HL-60/S4 treated with phorbol 12-myristate 13-acetate at 8.2 ng/mL for 4 days and 3 days (cell line): ENCODE results near the gene CELSR3.

Experiments
- in situ Hi-C: fragments of 300-500 bp; cut with MboI; formaldehyde crosslinking; loops from 2 replicates; pipeline ENCODE4 v1.15.0; 2022; ENCODE audit warnings: low sequenced_read_pairs

Gene CELSR3

DNA sequence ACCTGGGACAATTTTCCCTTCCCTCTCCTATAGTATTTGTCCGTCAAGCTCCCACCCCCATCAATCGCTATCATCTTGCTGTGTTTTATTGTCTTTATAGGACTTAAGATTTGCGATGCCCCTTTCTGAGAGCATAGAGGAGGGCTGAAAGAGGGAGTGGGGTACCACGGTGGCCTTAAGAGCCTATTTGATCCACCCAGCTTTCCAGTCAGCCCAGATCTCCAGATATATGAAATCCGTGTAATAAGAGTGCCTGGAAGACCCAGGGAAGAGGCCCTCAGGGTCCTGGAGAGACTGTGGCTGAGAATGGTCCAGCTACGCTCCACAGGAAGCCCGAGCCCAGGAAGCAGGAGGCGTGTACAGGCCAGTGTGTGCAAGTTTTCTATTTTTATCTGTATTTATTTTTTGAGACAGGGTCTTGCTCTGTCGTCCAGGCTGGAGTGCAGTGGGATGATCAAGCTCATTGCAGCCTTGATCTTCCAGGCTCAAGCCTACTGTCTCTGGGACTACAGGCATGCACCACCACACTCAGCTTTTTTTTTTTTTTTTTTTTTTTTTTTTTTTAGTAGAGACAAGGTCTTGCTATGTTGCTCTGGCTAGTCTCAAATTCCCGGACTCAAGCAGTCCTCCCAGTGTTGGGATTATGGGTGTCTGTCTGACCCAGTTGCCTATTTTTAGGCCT lies 24.0 kb upstream of the CELSR3 start:
- in situ Hi-C loops: no loop called here

DNA sequence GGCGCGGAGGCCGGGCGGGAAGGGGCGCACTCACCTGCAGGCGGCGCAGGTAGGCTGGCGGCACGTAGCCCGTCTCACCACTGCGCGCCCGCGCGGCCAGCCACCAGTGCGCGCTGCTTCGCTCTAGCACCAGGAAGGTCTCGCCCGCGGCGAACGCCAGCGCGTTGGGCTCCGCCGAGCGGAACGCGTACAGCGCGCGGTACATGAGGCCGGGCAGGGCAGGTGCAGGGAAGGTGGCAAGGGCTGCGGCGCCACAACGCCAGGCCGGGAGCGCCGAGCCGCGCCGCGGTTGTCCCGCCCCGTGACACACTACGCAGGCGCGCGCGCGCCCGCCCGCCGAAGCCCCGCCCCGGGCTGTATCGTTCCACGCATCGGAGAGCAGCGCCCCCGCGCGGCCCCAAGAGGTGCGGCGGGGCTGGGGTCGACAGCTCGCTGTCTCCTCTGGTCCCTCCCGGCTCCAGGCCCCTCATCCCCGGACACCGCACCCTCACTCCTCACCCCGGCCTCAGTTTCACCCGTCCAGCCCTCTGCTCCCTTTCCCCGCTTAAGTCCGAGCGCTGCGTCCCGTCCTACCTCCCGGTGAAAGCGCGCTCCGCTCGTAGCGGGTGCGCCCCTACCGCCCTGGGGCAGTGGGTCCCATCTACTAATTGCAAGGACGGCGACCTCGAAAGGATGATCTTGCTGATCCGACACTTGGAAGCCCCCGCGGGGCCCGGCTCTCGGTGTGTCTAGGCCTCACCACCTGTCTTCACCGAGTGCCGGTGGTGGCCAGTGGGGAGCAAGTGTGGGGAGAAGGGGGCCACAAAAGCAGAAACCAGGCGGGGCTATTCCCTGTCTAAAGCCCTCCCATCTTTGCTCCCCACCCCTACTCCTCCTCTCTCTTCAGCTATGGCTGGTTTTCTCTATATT lies 23.2 kb upstream of the CELSR3 start, which contains the start of gene NCKIPSD:
NCKIPSD (minus strand) TSS at position 313 of the 909 bp plus-strand sequence; CDS start at position 205, 108 bp downstream.
- in situ Hi-C loops: no loop called here

DNA sequence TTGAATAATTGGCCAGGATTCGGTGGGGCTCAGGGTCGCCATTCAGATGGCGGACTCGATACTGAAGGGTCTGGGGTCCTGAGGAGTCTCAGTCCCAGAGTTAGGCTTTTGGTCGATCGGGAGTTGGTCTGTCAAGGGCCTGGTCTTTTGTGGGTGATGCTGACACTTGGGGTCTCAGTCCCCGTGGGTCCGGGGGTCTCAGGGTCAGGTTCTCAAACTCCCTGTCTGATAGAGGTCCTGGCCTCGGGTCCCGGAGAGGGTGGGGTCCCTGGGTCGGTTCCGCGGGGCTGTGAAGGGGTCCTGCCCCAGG lies 22.6 kb upstream of the CELSR3 start:
- in situ Hi-C loops: no loop called here

DNA sequence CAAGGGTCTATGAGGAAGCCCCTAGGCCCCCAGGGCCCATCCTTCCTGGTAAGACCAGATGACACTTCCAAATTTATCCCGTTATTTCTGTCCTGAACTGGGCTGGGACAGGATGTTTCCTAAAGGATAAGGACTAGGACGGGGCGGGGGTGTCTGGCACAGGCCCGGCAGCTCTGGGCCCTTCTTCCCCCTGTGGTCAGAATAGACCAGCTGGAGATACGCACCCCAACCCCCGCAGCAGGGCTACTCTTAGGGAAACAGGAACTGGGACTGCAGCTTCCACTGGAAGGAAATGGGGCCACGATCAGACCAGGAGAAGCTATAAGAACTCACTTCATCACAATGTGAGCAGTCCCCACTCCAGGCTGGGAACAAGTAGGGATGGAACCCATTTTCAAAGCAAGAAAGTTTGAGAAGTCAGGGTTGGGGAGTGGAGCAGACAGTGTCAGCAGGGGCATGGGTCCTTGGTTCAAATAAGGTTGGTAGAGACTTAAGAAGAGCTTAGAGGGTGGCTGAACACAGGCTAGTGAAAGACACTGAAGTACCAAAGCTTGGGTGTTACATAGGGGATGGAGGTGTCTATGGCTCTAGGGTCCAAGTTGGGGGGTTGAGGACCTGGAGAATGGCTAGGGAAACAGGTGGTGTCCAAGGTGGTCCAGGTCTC lies 21.9 kb upstream of the CELSR3 start:
- in situ Hi-C loops: no loop called here

DNA sequence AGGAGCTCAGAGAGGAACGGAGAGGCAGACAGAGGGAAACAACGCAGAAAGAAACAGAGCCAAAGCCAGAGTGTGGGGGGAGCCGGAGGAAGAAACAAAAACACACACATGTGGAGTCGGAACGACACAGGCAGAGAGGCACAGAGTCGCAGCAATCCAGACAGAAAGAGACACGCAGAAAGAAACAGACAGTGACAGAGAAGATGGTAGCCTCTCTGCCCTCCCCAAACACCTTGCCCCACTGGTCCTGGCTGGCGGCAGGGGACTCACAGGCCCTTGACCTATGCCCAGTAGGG lies 21.3 kb upstream of the CELSR3 start:
- in situ Hi-C loops: no loop called here

DNA sequence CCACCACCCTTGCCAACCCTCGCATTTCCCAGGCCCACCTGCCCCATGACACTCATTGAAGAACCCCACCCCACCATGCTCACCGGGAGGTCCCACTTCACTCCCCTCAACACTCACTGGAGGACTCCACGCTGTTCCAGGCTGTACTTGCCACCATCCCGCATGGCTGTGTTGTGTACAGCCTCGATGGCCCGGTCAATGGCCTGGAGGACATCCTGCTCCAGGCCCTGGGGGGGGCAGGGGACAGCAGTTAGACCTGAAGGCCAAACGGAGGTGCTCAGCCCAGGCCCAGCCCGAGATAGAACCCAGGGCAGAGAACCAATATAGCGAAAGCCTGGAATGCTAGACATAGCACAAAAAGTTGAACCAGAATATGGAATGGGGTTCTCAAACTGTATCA lies 20.1 kb upstream of the CELSR3 start:
- in situ Hi-C loops: no loop called here

DNA sequence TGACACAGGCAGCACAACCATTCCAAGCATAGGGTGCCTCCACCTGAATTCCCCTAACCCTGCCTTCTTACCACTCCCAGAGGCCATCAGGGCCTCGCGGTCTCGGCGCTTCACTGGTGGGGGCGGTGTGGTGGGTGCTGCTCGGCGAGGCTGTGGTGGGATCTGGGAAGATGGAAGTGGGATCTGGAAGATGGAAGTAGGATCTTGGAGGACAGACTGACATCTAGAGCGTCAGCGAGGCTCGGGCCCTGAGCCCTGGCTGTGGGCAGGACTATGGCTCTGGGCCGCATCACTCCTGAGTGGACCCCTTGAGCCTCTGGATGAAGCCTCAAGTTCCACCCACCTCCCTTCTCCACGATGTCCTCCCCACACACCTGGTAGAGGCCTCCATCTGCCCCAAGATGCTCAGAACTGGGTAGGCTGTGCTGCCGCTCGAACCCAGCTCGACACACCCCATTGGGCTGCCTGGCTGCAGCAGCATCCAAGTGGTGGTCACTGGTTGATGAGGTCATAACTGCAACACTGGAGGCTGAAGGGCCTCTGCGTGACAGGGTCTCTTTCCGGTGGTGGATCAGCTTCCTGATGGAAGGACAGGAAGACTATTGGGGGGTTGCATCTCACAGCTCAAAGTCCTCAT lies 19.4 kb upstream of the CELSR3 start:
- in situ Hi-C loops: no loop called here

DNA sequence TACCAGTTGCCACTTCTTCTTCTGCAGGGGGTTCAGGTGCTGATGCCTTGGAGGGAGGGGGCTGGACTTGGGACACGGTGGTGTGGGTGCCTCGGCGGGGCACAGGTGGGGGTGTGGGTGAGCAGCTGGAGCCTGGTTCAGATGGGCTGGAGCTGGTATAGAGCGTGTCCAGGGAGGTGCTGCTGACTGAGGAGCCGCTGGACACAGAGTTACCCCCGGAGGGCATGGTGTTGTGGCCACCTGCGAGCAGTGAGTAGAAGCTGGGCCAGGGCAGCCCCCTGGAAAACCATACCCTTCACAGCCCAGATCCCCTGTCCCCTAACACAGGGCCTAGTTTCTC lies 18.8 kb upstream of the CELSR3 start:
- in situ Hi-C loops: no loop called here

DNA sequence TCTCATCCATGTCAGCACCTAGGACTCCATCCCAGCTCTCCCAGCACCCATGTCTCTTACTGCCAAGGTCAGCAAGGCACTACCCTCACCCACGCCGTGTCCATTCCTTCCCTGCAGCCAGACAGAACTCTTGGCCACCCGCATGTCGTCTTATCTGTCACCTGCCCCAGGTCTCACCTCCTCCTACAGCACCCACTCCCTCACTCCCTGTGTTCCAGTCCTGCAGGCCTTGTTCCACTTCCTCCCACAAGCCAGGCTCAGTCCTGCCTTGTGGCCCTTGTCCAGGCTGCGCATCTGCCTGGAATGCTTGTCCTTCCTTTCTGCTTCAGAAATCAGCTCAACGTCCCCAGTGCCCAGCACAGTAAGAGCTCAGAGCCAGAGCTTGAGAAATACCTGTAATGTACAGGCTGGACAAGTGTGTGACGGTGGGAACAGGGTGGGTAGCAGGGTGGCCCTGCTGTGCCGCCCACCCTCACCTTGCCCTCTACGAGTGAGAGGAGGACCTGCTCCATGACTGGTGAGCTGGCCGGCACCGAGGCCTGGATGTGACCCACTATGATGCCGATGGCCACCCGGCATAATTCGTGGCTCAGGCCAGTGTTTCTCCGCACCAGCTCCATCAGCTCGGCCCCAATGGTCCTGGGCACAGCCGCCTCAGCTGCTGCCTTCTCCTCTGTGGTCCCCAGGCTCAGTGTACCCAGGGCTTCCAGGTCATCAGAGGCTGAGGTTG lies 18.3 kb upstream of the CELSR3 start:
- in situ Hi-C loops: no loop called here

DNA sequence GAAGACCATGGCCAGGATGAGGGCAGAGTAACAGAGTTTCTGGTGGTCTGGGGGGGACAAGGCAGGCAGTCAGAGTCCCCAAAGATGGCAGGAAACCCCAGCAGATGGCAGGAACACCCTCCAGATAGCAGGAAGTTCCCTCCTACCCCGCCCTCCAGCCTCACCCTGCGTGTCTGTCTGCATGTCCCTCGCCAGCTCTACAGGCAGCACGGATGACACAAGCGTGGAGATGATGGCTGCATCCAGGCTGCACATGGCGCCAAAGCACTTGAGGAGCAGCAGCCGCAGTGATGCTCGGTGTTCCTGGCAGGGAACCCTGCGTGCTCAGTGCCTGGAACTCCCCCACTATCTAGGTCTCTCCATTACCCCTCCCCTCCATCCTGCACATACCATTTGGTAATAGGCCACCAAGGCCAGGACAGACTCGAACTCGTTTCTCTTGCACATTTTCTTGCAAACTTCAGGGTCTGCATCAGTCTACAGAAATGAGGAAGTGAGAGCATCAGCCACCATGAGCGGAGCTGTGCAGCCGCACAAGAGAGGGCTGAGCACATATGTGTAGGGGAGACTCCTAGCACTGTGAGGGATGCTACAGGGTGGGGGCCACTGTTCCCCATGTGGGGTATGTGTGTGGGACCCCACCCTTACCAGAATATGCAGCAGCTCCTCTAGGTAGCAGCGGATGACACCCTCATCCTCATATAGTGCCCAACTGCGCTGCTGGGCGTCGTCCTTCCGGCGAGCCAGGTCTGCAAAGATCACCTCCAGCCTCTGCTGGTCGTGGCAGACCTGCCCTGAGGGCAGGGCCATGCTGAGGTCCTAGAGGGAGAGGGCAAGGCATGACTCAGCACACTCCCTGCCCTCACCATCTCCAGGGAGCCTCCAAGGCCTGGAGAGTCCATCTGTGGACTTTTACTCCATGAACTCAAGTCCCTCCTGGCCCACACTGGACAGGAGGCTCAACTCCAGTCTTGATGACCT lies 17.0 kb upstream of the CELSR3 start:
- in situ Hi-C loops: no loop called here

DNA sequence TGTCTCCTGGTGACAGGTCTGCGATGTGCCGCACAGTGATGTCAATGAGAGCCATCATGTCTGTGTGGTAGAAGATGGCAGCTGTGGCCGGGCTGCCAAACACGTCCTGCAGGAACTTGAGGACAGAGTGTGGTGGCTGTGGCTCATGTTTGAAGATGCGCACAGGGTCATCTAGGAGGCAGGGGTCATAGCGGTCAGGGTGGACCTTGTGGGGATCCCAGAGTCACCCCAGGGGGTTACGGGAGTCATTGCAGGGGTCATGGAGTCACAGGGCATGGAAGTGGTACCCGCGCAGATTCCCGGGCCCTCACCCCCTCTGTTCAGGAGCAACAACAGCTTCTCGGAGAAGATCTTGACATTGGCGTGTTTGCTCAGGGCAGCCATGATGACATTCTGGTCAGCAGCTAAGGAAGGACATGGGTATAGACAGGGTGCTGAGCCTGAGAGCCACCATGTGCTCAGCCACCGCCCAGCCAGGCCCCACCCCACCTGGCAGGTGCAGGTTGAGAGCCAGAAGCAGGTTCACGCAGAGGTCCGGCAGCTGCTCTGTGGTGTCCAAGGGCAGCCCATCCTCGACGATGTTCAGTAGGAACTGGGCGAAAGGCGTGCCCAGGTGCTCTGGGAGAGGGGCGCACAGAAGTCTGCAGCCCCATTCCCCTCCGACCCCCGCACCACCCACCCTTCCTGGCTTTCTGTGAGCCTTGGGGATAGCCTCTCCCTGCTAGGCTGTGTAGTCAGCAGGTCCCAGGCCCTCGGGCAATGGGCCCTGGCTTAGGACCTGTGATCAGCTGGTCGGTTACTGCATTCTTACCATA lies 16.1 kb upstream of the CELSR3 start:
- in situ Hi-C loops: no loop called here

DNA sequence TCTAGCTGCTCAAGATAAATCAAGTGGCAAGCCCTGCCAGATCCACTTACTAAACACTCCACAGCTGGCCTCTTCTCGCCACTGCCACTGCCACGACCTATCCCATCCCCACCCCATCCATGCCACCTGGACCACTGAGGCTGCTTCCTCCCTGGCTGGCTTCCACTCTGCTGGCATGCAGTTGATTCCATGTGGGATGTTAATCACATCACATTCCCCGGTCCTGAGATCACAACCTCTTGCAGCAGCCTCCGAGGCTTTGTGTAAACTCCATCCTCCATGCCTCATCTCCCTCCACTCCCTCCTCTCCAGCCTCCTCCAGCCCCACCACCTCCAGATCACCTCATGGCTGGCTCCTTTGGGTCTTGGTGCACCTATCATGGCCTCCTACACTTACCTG lies 15.4 kb upstream of the CELSR3 start:
- in situ Hi-C loops: no loop called here

DNA sequence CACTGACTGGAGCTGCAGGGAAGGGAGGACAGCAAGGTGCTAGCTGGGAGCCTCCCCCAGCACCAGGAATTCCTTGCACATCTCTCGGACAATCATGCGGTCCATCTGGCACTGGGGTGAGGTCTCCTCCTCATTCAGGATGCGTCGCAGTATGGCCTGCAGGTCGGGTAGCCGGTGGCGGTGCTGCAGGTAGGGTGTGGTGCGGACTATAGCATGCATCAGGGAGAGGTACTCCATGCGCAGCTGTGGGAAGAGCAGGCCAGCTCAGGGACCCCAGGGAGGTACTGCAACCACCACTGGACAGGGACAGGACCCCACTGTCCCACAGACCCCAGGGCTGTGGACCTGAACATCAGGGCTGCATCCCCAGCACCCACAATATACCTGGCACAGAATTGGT lies 11.8 kb upstream of the CELSR3 start:
- in situ Hi-C loops: no loop called here

DNA sequence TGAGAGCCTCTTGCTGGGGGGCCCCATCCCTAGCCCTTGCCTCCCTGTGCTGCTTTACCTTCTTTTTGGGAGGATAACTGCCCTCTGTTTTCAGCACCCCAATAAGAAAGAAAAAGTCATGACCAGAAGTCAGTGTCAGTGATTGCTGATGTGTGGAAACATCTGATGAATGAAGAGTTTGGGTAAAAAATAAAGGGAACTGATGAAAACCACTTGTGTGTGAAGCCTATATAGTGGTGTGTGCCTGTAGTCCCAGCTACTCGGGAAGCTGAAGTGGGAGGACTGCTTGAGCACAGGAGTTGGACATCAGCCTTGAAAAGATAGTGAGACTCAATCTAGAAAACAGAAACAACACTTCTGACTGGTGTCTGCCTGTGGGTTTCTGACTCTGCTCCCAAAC lies 9.8 kb upstream of the CELSR3 start:
- in situ Hi-C loops: no loop called here

DNA sequence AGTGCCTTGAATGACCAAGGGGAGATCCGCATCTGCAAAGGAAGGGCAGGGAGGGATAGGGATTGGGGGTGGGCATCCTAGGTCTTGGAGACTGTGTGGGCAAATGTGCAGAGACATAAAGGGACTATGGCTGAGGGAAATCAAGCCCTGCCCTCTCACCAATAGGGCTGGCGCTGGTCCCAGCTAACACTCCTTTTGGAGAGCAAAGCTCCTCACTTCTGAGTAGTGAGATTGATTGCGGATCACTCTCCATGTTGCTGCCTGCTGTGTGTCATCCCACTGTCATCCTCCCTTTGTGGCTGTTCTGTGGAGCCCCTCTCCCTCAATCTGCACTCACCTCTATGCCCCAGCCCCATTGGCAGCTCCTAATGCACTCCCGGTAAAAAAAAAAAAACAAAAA lies 2.2 kb upstream of the CELSR3 start:
- in situ Hi-C loops: no loop called here

DNA sequence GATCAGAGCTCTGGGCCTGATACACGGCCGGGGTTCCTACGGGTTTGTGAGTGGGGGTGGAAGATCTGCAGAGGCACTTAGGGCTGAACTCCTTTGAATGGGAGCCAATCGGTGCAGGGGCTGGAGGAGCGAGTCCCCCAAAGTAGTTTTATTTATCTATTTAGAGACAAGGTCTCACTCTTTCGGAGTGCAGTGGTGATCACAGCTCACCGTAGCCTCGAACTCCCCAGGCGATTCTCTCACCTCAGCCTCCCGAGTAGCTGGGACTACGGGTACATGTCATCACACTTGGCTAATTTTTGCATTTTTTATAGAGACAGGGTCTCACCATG lies 1.6 kb upstream of the CELSR3 start:
- in situ Hi-C loops: no loop called here

DNA sequence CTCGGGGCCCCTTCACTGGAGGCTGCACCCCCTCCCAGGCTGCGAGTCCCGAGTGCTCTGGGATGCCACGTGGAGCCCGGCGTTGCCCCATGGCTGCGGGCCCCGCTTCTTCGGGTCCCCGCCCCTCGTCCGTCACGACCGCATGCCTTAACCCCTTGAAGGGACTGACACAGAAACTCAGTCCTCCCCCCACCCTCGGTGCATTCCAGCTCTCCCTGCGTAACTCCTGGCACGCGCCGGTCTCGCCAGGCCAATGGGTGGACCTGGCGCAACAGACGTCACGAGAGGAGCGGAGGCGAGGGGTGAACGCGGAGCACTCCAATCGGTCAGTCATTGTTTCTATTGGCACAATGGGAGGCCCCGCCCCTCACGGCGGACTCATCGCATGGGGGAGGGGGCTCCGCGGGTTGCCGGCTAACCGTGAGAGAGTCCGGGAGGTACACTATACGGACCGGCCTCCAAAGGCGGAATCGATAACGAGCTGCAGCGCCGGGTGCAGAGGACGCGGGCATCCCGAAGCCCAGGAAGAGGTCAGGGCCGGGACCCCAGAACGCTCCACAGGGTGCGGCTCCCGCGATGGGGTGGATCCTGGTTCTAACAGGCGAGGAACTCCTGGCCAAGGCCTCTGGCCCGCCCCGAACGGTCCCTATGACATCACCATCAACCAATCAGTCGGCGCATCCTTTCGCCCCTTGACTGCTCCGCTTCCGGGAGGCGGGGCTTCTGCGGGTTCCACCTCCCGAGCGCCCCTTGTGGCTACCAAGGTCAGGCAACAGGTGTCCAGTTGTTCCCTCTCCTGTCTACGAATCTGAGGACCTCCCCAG lies 1.0 kb upstream of the CELSR3 start:
- in situ Hi-C loops: no loop called here

DNA sequence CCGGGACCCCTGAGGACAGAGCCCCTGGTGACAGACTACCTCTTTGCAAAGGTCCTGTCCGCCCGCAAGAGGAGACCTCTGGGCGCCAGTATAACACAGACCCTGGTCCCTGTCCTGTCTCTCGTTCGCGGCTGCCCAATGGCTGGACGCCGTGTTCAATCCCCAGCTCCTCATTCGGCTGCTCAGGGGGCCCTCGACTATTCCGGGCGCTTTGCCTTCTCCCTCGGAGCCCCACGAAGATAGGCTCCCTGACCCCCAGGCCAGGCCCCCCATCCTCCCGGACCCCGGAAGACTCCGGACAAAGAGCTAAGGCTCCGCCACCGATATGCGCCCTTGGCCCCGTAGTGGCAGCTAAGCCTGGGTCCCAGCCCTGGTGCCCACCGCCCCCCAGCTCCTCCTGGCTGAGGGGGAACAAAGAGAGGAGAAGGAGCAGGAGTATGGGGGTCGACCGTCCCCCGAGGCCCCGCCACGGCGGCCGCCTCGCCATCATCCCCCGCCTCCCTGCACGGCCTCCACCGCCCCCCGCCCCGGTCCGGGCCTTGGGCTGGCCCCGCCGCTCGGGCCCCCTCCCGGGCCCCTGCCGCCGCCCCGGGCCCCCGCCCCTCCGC lies 437 bp downstream of the CELSR3 start:
- in situ Hi-C loops: no loop called here
